PC-3 (cell line): ENCODE measurements around the gene CCDC187. TPM values are rescaled to one million over a fixed set of nuclear protein-coding genes. Genes with fewer than 3 reads are reported as not detected.

ENCODE experiments used
- ATAC-seq: fragments of 200-7000 bp; cut with Tn5 transposase; 2 replicates; pipeline ENCODE4 v1.9.1; 2020; ENCODE audit warnings: mild to moderate bottlenecking, moderate library complexity
- BruUV-seq: library from RNA; stranded (reverse); fragments of 400-500 nt; replicated peaks from 2 replicates; lab custom pipeline; 2021; lab: Mats Ljungman, UMichigan
- CTCF ChIA-PET: fragments of 300-600 bp; sonication (Branson Sonifier 250); formaldehyde crosslinking; loops from one replicate; lab custom pipeline; 2022; ENCODE audit warnings: antibody characterized with exemption; lab: Charles Lee
- POLR2A ChIA-PET: fragments of 300-600 bp; sonication (Branson Sonifier 250); formaldehyde crosslinking; loops from one replicate; lab custom pipeline; 2022; ENCODE audit warnings: antibody characterized with exemption; ENCODE audit not compliant: unreplicated experiment; lab: Charles Lee
- DNase-seq: peaks from one replicate; pipeline ENCODE4 v3.0.0-alpha.2; 2015
- H2AFZ ChIP-seq: fragments of 300-600 bp; sonication (generic); 2 replicates; pipeline ENCODE4 v1.6.0; 2016; ENCODE audit warnings: antibody characterized with exemption, low read length
- H3F3A ChIP-seq: fragments of 300-600 bp; sonication (generic); one replicate; pipeline ENCODE4 v1.6.0; 2017; ENCODE audit warnings: antibody characterized with exemption, low read length, control low read depth, mild to moderate bottlenecking; ENCODE audit not compliant: unreplicated experiment
- H3K27ac ChIP-seq: fragments of 300-600 bp; sonication (generic); 2 replicates; pipeline ENCODE4 v1.5.1; 2016; ENCODE audit warnings: mild to moderate bottlenecking, low read length
- H3K27me3 ChIP-seq: fragments of 300-600 bp; sonication (generic); 2 replicates; pipeline ENCODE4 v1.6.1; 2016; ENCODE audit warnings: low read length, mixed read lengths
- H3K36me3 ChIP-seq: fragments of 300-600 bp; sonication (generic); 2 replicates; pipeline ENCODE4 v1.6.1; 2016; ENCODE audit warnings: low read depth, mixed run types, low read length, mixed read lengths
- H3K4me1 ChIP-seq: fragments of 300-600 bp; sonication (generic); 2 replicates; pipeline ENCODE4 v1.5.1; 2016; ENCODE audit warnings: low read length; ENCODE audit not compliant: insufficient read depth
- H3K4me2 ChIP-seq: fragments of 300-600 bp; sonication (generic); 2 replicates; pipeline ENCODE4 v1.6.0; 2016; ENCODE audit warnings: low read length
- H3K4me3 ChIP-seq: fragments of 300-600 bp; sonication (generic); 2 replicates; pipeline ENCODE4 v1.5.1; 2016; ENCODE audit warnings: mild to moderate bottlenecking, low read length, mixed read lengths
- H3K79me2 ChIP-seq: fragments of 300-600 bp; sonication (generic); 2 replicates; pipeline ENCODE4 v1.6.1; 2017; ENCODE audit warnings: low read length, mixed read lengths
- H3K9ac ChIP-seq: fragments of 300-600 bp; sonication (generic); 2 replicates; pipeline ENCODE4 v1.6.0; 2016; ENCODE audit warnings: mild to moderate bottlenecking, low read length
- H3K9me2 ChIP-seq: fragments of 300-600 bp; sonication (generic); replicated peaks from 2 replicates; pipeline ENCODE4 v1.6.1; 2016; ENCODE audit warnings: mixed run types, low read length, mixed read lengths
- H3K9me3 ChIP-seq: fragments of 300-600 bp; sonication (generic); 2 replicates; pipeline ENCODE4 v1.6.1; 2016; ENCODE audit warnings: low read length, mixed read lengths
- H4K20me1 ChIP-seq: fragments of 300-600 bp; sonication (generic); 2 replicates; pipeline ENCODE4 v1.6.1; 2016; ENCODE audit warnings: low read length, mixed read lengths
- CTCF ChIP-seq: fragments of 300-600 bp; sonication (generic); conservative IDR thresholded peaks from 2 replicates; pipeline ENCODE4 v1.5.1; 2017; ENCODE audit warnings: antibody characterized with exemption, low read depth, mild to moderate bottlenecking, low read length
- EZH2 ChIP-seq: fragments of 300-600 bp; sonication (generic); IDR thresholded peaks from one replicate; pipeline ENCODE4 v1.6.1; 2017; ENCODE audit warnings: antibody characterized with exemption, mild to moderate bottlenecking, low read length; ENCODE audit not compliant: unreplicated experiment
- EZH2phosphoT487 ChIP-seq: fragments of 300-600 bp; sonication (generic); IDR thresholded peaks from 2 replicates; pipeline ENCODE4 v1.6.1; 2018; ENCODE audit warnings: mild to moderate bottlenecking, antibody characterized with exemption, low read length, borderline replicate concordance
- intact Hi-C: fragments of 100-400 bp; cut with micrococcal nuclease; formaldehyde crosslinking; loops from 2 replicates; pipeline ENCODE4 v1.9.0; 2023
- total RNA-seq: library from RNA; depleted of rRNA; stranded (reverse); fragments of >200 nt; gene quantifications from 2 replicates; pipeline ENCODE4 v1.2.3, GENCODE V29; 2014

The CCDC187 gene
- total RNA-seq, 1 experiment from 2014 or later = 0.04 TPM

GRCh38 chr9:136351252-136351800 is 47.4 kb upstream of the CCDC187 start:
- H3K4me1 ChIP-seq = peaks cover 7% of the 10 kb centered on the region; the same call in 1 of the 2 replicates
- no peak overlapping the region for H3K9ac ChIP-seq
- CTCF ChIA-PET = no interaction called here
- TF ChIP-seq EZH2 = no peak
- no peak for TF ChIP-seq CTCF
- no peak for TF ChIP-seq EZH2phosphoT487
- no peak overlapping the region for H3K27ac ChIP-seq
- no peaks in the 10 kb centered on the region for H3K27me3 ChIP-seq
- H3K4me3 ChIP-seq = no peak overlapping the region
- no peaks in the 10 kb centered on the region for H4K20me1 ChIP-seq
- ATAC-seq (no peak), DNase-seq (no peak)
- BruUV-seq = no TSS peak
- intact Hi-C loops = no loop called here
- H3K79me2 ChIP-seq = no peaks in the 10 kb centered on the region
- H3K9me3 ChIP-seq = no peaks in the 10 kb centered on the region
- H3F3A ChIP-seq = no peaks in the 10 kb centered on the region
- H3K36me3 ChIP-seq = no peaks in the 10 kb centered on the region
- no peak overlapping the region for H3K4me2 ChIP-seq
- no peak overlapping the region for H2AFZ ChIP-seq
- POLR2A ChIA-PET = no interaction called here
- no peaks in the 10 kb centered on the region for H3K9me2 ChIP-seq

GRCh38 chr9:136349546-136349945 is 45.7 kb upstream of the CCDC187 start:
- Histone ChIP-seq H3K79me2 (no peaks in the 10 kb centered on the region), H3K4me2 (no peak overlapping the region), H2AFZ (no peak overlapping the region), H4K20me1 (no peaks in the 10 kb centered on the region), H3K27ac (no peak overlapping the region), H3K4me3 (no peak overlapping the region), H3K36me3 (no peaks in the 10 kb centered on the region), H3K27me3 (no peaks in the 10 kb centered on the region), H3K9me3 (no peaks in the 10 kb centered on the region), H3K9me2 (no peaks in the 10 kb centered on the region), H3K9ac (no peak overlapping the region), H3F3A (no peaks in the 10 kb centered on the region), H3K4me1 (peaks cover 15% of the 10 kb centered on the region; the same call in 1 of the 2 replicates)
- ChIA-PET POLR2A (no interaction called here), CTCF (no interaction called here)
- TF ChIP-seq EZH2phosphoT487 (no peak), EZH2 (no peak), CTCF (no peak)
- no TSS peak for BruUV-seq
- intact Hi-C loops = no loop called here
- no peak for DNase-seq
- ATAC-seq = no peak

- H3K79me2 ChIP-seq = no peaks in the 10 kb centered on the region
- ATAC-seq = no peak
- no peaks in the 10 kb centered on the region for H3K27me3 ChIP-seq
- no peak overlapping the region for H3K9ac ChIP-seq
- no peaks in the 10 kb centered on the region for H3K9me3 ChIP-seq
- intact Hi-C loops = no loop called here
- H3K36me3 ChIP-seq = no peaks in the 10 kb centered on the region
- ChIA-PET CTCF (no interaction called here), POLR2A (no interaction called here)
- TF ChIP-seq EZH2 = no peak
- no peaks in the 10 kb centered on the region for H3F3A ChIP-seq
- no peaks in the 10 kb centered on the region for H3K9me2 ChIP-seq
- no peak overlapping the region for H3K4me2 ChIP-seq
- peaks cover 12% of the 10 kb centered on the region; the same call in 1 of the 2 replicates for H3K4me1 ChIP-seq
- H2AFZ ChIP-seq = no peak overlapping the region
- H3K4me3 ChIP-seq = no peak overlapping the region
- BruUV-seq = no TSS peak
- no peak overlapping the region for H3K27ac ChIP-seq
- H4K20me1 ChIP-seq = no peaks in the 10 kb centered on the region
- DNase-seq = no peak
Measured at GRCh38 chr9:136348691-136349090, 44.8 kb upstream of the CCDC187 start.
